Ascending aorta (tissue), 2 donors: ENCODE data around the gene VPS26A. TPM values are rescaled to one million over a fixed set of nuclear protein-coding genes. Genes with fewer than 3 reads are reported as not detected.

Source experiments
- DNase-seq, 2 donors: peaks; one replicate each; pipeline ENCODE4 v3.0.0-alpha.2; 2019; ENCODE audit warnings: low spot score in 2 of 2
- H3K27ac ChIP-seq, 2 donors: fragments of 200-600 bp; sonication (generic); one replicate each; pipeline ENCODE4 v1.5.1; 2016 to 2017; ENCODE audit warnings: mild to moderate bottlenecking in 1 of 2
- H3K27me3 ChIP-seq: fragments of 200-600 bp; sonication (generic); one replicate; pipeline ENCODE4 v1.5.1; 2017
- H3K36me3 ChIP-seq, 2 donors: fragments of 200-600 bp; sonication (generic); one replicate each; pipeline ENCODE4 v1.5.1; 2016
- H3K4me1 ChIP-seq, 2 donors: fragments of 200-600 bp; sonication (generic); one replicate each; pipeline ENCODE4 v1.5.1; 2016 to 2017; ENCODE audit warnings: mild to moderate bottlenecking in 1 of 2
- H3K4me3 ChIP-seq, 2 donors: fragments of 200-600 bp; sonication (generic); one replicate each; pipeline ENCODE4 v1.5.1; 2016 to 2017; ENCODE audit warnings: mild to moderate bottlenecking in 1 of 2
- H3K9me3 ChIP-seq, 2 donors: fragments of 200-600 bp; sonication (generic); one replicate each; pipeline ENCODE4 v1.5.1; 2016
- CTCF ChIP-seq, 3 experiments: fragments of 200-600 bp in 2 of 3; fragments of 450-650 bp in 1 of 3; sonication (generic) in 2 of 3; IDR thresholded peaks; one replicate each; pipeline ENCODE4 v1.5.1; 2016 to 2019; ENCODE audit warnings: antibody characterized with exemption in 3 of 3, mild to moderate bottlenecking in 1 of 3, moderate library complexity in 1 of 3
- intact Hi-C: fragments of 100-400 bp; cut with DNase I; formaldehyde crosslinking; loops from one replicate; pipeline ENCODE4 v1.15.1; 2023
- total RNA-seq: library from RNA; depleted of rRNA; stranded (reverse); fragments of >200 nt; gene quantifications from one replicate; pipeline ENCODE4 v1.1.0, GENCODE V29; 2016

The VPS26A gene
- total RNA-seq, 1 donor from 2014 or later: 26.0 TPM

- Histone ChIP-seq H3K4me1 (peaks cover 4 to 14% of the 10 kb centered on the region in 2 donors), H3K36me3 (peaks cover 0 to 12% of the 10 kb centered on the region in 2 donors), H3K4me3 (no peak overlapping the region), H3K27ac (no peak overlapping the region), H3K27me3 (no peaks in the 10 kb centered on the region), H3K9me3 (no peaks in the 10 kb centered on the region)
- intact Hi-C loops: loop anchor here (5.0 kb wide), 1 partner anchor 190 kb away; the partner anchor contains the start of gene KIFBP
- no peak for TF ChIP-seq CTCF (IDR thresholded peaks at IDR 0.05)
- DNase-seq: no peak
Measured at GRCh38 chr10:69176823-69177222, 52.8 kb downstream of the VPS26A start.

GRCh38 chr10:69179089-69179742 lies 55.2 kb downstream of the VPS26A start:
- no peaks in the 10 kb centered on the region for H3K9me3 ChIP-seq
- peak overlapping the region; percentile 11 to 89 for H3K27ac ChIP-seq
- TF ChIP-seq CTCF (IDR thresholded peaks at IDR 0.05): no peak
- no peak for DNase-seq
- peak overlapping the region; percentile 81 to 95 for H3K4me3 ChIP-seq
- H3K36me3 ChIP-seq: no peaks in the 10 kb centered on the region
- intact Hi-C loops: loop anchor here (1.0 to 5.0 kb wide), 2 partner anchors 56 to 192 kb away; partner anchors contain the start of gene KIFBP
- peaks cover 4 to 17% of the 10 kb centered on the region in 2 donors for H3K4me1 ChIP-seq
- no peaks in the 10 kb centered on the region for H3K27me3 ChIP-seq

GRCh38 chr10:69179743-69180524 lies 56.0 kb downstream of the VPS26A start, which contains the start of gene SUPV3L1:
SUPV3L1 (plus strand) TSS chr10:69180234; CDS start chr10:69180292, 58 bp downstream.
- H3K36me3 ChIP-seq: peaks cover 0 to 3% of the 10 kb centered on the region in 2 donors
- H3K4me1 ChIP-seq: peaks cover 4 to 17% of the 10 kb centered on the region in 2 donors
- intact Hi-C loops: loop anchor here (1.0 to 10.0 kb wide), 6 partner anchors 57 to 775 kb away; partner anchors contain the start of genes KIFBP, RUFY2 and SLC25A16
- no peak for TF ChIP-seq CTCF (IDR thresholded peaks at IDR 0.05)
- DNase-seq: peak; percentile 80 to 96
- no peaks in the 10 kb centered on the region for H3K9me3 ChIP-seq
- peak within 1 kb of the TSS; percentile 89 to 90 for H3K27ac ChIP-seq
- H3K4me3 ChIP-seq: peak within 1 kb of the TSS; percentile 81 to 95
- no peaks in the 10 kb centered on the region for H3K27me3 ChIP-seq

GRCh38 chr10:69180525-69181204 lies 56.7 kb downstream of the VPS26A start:
- Histone ChIP-seq H3K27me3 (no peaks in the 10 kb centered on the region), H3K4me3 (peak overlapping the region; percentile 81 to 95), H3K36me3 (peaks cover 0 to 3% of the 10 kb centered on the region in 2 donors), H3K9me3 (no peaks in the 10 kb centered on the region), H3K4me1 (peaks cover 4 to 17% of the 10 kb centered on the region in 2 donors), H3K27ac (peak overlapping the region; percentile 89 to 90)
- DNase-seq: no peak
- no peak for TF ChIP-seq CTCF (IDR thresholded peaks at IDR 0.05)
- intact Hi-C loops: loop anchor here (2.0 to 10.0 kb wide), 4 partner anchors 183 to 776 kb away; partner anchors contain the start of genes RUFY2 and SLC25A16

GRCh38 chr10:69181433-69181832 lies 57.5 kb downstream of the VPS26A start:
- intact Hi-C loops: loop anchor here (2.0 to 10.0 kb wide), 4 partner anchors 184 to 777 kb away; partner anchors contain the start of genes RUFY2 and SLC25A16
- Histone ChIP-seq H3K4me1 (peaks cover 4 to 17% of the 10 kb centered on the region in 2 donors), H3K27me3 (no peaks in the 10 kb centered on the region), H3K27ac (no peak overlapping the region), H3K9me3 (no peaks in the 10 kb centered on the region), H3K36me3 (peaks cover 3 to 6% of the 10 kb centered on the region in 2 donors), H3K4me3 (peak overlapping the region in 1 of 2 donors; percentile 95)
- TF ChIP-seq CTCF (IDR thresholded peaks at IDR 0.05): no peak
- no peak for DNase-seq
